GM08714 (cell line): ENCODE results near the gene HEY2.
"Not testable (repeated sequence)": the region's sequence is repeated elsewhere in the genome, so short reads cannot be mapped to it uniquely, and the experiment has no call there.

Experiments
- H3K4me3 ChIP-seq: fragments of 200-500 bp; sonication (Bioruptor generic); 2 replicates; pipeline ENCODE4 v1.5.1; 2014; ENCODE audit warnings: mild to moderate bottlenecking, low read length, inconsistent platforms
- ZNF274 ChIP-seq: IDR thresholded peaks from 2 replicates; pipeline ENCODE4 v1.6.1; 2012; ENCODE audit warnings: mild to moderate bottlenecking, low read depth, low read length

Gene HEY2

GRCh38 chr6:125773387-125774341 lies 24.2 kb downstream of the HEY2 start:
- H3K4me3 ChIP-seq: no peak overlapping the region
- TF ChIP-seq ZNF274: no peak

GRCh38 chr6:125776107-125776826 lies 26.8 kb downstream of the HEY2 start:
- H3K4me3 ChIP-seq: not testable (repeated sequence)

- H3K4me3 ChIP-seq: peak overlapping the region; percentile 98
- no peak for TF ChIP-seq ZNF274
Observed at GRCh38 chr6:125779924-125780539, 30.6 kb downstream of the HEY2 start.

- no peak for TF ChIP-seq ZNF274
- H3K4me3 ChIP-seq: peak overlapping the region; percentile 98
Observed at GRCh38 chr6:125780540-125781313, 31.3 kb downstream of the HEY2 start.

GRCh38 chr6:125781314-125781868 lies 32.0 kb downstream of the HEY2 start:
- TF ChIP-seq ZNF274: no peak
- H3K4me3 ChIP-seq: peak overlapping the region; percentile 98

- no peak overlapping the region for H3K4me3 ChIP-seq
- TF ChIP-seq ZNF274: no peak
Observed at GRCh38 chr6:125784365-125784764, 34.9 kb downstream of the HEY2 start.

GRCh38 chr6:125787791-125788190 lies 38.4 kb downstream of the HEY2 start:
- H3K4me3 ChIP-seq: no peak overlapping the region
- no peak for TF ChIP-seq ZNF274

- TF ChIP-seq ZNF274: no peak
- no peak overlapping the region for H3K4me3 ChIP-seq
Observed at GRCh38 chr6:125789167-125789566, 39.7 kb downstream of the HEY2 start.

- H3K4me3 ChIP-seq: peak overlapping the region; percentile 100; the same call in 1 of the 2 replicates
- no peak for TF ChIP-seq ZNF274
Observed at GRCh38 chr6:125789576-125790357, 40.3 kb downstream of the HEY2 start.

- peak within 1 kb of the TSS; percentile 100 for H3K4me3 ChIP-seq
- no peak for TF ChIP-seq ZNF274
Observed at GRCh38 chr6:125790358-125791150, 41.1 kb downstream of the HEY2 start, which contains the start of gene NCOA7. Gene NCOA7 (plus strand): TSS chr6:125790960. CDS start chr6:125815355, 24,395 bp downstream.

GRCh38 chr6:125791151-125791819 lies 41.9 kb downstream of the HEY2 start:
- TF ChIP-seq ZNF274: no peak
- H3K4me3 ChIP-seq: peak overlapping the region; percentile 100

- peak overlapping the region; percentile 100 for H3K4me3 ChIP-seq
- no peak for TF ChIP-seq ZNF274
Observed at GRCh38 chr6:125791820-125792165, 42.4 kb downstream of the HEY2 start.
